Central memory CD4-positive, alpha-beta T cell (primary cell): ENCODE results near the gene SLC6A19.
"Not testable (repeated sequence)": the region's sequence is repeated elsewhere in the genome, so short reads cannot be mapped to it uniquely, and the experiment has no call there.

Source experiments
- DNase-seq: peaks from one replicate; pipeline ENCODE4 v3.0.0; 2022
- total RNA-seq, 3 experiments: gene quantifications; one replicate each; lab custom pipeline; 2026; lab: John Stamatoyannopoulos, UW

The SLC6A19 gene
- total RNA-seq, result 0 to 0.04 (median 0) reads per million in 3 experiments

DNA sequence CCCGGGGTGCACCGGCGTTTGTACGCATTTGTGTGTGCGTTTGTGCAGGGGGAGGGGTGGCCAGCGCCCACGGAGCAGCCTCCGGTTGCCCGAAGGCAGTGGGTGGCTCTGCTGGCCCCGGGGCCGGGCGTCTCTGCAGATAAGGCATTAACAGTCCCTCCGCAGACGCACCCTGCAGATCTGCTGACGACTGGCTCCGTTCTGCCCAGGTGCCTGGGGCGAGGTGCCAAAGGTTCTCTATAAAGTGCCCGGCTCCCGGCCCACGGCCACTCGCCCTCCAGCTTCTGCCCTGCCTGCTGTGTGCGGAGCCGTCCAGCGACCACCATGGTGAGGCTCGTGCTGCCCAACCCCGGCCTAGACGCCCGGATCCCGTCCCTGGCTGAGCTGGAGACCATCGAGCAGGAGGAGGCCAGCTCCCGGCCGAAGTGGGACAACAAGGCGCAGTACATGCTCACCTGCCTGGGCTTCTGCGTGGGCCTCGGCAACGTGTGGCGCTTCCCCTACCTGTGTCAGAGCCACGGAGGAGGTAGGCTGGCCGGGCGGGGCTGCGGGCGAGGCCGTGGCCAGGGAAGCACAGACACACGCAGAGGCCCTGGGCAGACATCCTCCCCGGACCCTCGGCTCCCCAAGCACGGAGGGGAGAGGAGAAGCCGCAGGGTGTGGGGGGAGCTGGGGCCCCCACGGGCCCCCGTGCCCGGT is at the start of gene SLC6A19:
TSS of gene SLC6A19 (plus strand) at position 269 of the 699 bp plus-strand sequence. CDS start at position 325, 56 bp downstream.
- no peak for DNase-seq

DNA sequence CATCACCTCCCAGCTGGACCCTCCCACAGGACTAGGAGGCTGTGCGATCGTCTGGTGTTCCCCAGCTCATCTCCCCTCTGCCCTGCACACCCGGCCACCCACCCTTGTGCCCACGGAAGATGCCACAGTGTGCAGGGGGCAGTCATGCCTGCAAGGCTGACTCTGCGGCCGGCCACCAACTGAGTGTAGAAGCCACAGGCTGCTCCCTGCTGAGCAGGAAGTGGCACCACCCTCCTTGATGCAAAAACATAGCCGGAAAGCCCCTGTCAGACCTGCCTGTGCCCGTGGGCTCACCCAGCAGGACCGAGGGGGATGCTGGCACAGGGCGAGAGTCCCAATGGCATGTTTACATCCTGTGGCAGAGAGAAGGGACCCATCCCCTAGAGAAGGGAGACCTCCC is 49.2 kb upstream of the SLC6A19 start:
- no peak for DNase-seq

DNA sequence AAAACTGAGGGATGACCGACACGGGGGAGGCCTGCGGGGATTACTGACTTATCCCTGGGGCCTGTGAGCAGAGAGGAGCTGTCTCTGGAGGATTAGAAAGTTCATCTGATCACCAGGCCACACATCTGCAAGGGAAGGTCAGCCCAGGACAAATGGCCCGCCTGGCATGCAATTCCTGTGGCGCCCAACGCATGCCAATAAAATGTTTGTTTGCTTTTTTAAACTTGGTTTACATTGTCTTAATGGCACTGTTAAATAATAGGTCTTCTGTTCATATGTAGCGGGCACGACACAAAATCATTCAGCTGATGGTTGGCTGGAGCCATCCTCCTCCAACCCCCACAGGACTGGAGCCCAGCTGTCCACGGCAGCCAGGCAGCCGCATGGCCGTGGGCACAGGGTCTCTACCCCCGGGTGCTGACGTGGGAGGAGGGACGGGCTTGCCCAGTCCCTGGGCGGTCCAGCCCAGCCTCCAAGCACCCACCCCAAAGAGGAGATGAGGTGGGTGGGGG is 48.6 kb upstream of the SLC6A19 start:
- DNase-seq, result no peak

DNA sequence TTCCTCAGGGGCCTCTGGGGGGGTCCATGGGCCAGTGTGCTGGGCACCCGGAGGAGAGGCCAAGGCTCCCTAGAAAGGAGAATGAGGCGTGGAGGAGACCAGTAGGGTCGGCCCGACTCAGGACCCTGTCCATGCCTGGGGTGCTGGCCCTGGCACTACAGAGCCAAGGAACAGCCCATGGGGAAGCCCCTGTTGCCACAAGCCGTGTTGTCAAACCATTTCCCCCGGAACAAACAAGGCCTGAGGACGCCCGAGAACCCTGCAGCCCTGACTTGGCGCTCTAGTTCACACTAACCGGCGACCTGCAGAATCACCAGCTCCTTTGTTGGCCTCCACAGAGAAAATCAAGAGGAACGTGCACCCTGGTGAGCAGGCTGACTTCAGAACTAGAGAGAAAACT is 48.0 kb upstream of the SLC6A19 start:
- no peak for DNase-seq

DNA sequence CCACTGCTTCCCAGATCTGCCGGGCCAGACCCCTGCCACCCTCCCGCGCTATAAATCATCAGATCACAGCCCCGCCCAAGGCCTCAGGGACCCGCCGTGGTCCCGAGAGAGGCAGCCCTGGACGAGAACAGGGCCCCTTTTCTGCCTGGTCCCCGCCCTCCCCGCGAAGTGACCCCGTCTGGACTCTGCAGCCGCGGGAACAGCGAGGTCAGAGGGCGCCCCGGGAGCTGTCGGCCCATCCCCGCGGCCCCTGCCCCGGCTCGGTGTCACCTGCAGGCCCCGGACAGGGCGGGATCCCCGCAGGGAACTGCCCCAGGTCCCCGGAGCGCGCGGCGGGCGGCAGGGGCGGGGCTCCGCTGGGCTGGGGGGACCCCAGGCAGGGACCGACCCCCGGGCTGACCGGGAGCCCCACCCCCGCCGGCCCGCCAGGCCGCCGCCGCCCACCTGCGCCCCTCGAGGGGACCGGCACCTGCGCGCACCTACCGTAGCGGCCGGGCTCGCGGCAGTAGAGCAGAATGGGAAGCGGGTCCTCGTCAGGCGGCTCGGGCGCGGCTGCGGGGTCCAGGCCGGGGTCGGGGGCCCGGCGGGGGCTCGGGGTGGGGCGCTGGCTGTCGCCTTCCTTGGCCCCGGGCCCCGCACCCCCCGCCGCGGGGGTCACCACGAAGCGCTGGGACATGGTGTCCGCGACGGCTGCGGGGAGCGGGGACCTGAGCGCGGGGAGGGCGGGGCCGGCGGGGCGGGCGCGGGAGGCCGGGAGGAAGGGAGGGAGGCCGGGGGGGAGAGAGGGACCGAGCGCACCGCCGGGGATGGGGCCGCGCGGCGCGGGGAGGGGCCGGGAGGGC is 46.0 kb upstream of the SLC6A19 start:
- no peak for DNase-seq

DNA sequence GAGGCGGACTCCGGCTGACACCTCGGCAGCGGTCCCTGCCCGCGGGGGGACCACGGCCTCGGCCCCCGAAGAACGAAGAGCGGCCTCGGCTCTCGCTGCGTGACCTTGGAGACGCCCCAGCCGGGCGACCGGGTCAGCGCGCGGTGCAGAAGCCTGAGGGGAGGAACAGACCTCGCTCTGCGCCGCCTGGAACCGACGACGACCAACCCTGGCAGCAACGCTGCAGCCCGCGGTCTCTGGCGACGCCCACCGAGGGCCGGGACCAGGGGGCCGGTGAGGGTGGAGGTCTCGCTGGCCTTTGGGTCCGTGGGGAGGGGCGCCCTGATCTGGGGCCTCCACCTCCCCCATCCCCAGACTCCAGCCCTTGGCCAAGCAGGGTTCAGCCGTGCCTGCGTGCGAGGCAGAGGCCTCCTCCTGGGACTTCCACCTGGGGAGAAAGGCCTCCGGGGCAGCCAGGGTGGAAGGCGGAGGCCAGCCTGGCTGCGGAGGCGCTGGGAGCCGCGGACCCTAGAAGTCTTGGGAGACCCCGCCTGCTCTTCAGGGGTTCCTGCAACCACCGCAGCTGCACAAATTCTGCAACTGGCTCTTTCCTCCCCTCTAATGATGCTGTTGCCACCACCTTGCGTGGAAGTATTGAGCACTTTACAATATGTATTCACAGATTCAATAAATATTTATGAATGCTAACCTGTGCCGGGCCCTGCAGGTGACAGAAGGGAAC is 45.2 kb upstream of the SLC6A19 start:
- DNase-seq, result no peak

DNA sequence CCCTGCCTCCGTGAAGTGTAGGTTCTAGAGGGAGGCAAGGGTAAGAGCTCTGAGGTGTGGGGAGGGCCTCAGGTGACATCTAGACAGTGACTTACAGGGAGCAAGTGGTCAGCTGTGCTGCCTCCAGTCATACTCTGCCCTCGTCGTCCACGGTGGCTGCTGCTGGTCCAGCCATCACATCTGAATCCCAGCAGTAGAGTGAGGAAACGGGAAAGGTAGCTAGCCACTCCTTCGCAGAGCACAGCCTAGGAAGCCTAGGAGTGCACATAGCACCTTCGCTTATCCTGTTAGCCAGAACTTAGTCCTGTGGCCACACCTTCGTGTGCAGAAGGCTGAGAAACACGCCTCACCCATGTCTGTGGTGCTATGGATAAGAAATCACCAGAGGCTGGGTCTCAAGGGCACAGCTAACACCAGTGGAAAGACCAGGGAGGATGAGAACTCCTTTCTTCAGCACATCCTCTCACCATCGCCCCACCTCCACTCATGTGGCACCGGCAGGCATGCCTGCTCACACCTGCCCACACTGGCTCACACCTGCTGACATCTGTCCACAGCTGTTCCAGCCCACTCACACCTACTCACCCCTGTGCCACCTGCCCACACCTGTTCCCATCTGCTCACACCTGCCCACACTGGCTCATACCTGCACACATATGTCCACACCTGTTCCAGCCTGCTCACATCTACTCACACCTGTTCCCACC is 44.5 kb upstream of the SLC6A19 start:
- DNase-seq, result no peak

DNA sequence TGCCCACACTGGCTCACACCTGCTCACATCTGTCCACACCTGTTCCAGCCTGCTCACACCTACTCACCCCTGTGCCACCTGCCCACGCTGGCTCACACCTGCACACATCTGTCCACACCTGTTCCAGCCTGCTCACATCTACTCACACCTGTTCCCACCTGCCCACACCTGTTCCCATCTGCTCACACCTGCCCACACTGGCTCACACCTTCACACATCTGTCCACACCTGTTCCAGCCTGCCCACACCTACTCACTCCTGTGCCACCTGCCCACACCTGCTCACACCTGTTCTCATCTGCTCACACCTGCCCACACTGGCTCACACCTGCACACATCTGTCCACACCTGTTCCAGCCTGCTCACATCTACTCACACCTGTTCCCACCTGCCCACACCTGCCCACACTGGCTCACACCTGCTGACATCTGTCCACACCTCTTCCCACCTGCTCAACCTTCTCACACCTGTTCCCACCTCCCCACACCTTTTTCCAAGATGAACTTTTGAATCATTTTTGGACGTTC is 43.9 kb upstream of the SLC6A19 start:
- DNase-seq, result not testable (repeated sequence)

DNA sequence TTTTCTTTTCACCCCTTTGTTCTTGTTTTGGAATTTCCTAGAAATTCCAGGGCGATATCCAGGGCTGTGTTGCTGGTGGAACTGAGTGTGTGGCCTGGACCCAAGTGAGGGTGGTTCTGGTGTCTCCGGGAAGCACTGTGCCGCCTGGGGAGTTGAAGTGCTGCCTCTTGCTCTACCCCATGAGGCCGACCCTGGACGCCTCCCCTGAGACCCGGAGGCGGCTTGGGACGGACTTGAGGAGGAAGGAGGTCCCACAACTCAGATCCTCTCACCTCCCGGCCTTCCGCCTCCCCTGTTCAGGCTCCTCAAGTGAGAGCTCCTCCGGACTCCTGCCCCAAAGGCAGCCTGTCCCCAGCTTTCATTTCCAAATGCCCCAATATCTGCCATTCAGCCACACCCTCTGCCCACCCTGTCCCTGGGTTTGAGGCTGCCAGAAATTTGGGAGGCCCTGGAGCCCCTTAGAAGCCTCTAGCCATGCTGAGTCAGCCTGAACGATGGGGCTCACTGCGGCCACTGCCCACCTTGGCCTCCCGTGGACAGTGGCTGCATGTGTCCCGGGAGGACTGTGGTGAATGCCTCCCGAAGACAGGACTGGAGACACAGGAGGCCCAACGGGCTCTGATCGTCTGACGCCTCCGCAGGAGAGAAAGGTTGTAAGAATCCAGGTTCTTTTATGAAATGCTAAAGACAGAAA is 42.6 kb upstream of the SLC6A19 start:
- no peak for DNase-seq

DNA sequence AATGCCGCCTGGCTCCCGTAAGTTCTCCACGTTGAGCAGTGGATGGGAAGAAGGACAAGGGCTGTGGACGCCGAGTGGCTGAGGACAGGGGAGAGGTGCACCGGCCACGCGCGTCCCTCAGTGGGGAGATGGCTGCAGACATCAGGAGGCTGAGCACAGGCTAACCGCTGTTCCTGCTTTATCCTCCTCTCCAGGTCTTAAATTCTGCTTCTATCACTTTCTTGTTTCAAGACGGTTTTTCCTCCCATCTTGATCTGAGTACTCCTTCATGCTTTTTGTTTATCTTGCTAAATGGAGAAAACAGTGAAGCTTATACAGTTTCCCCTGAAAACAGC is 42.1 kb upstream of the SLC6A19 start:
- no peak for DNase-seq

DNA sequence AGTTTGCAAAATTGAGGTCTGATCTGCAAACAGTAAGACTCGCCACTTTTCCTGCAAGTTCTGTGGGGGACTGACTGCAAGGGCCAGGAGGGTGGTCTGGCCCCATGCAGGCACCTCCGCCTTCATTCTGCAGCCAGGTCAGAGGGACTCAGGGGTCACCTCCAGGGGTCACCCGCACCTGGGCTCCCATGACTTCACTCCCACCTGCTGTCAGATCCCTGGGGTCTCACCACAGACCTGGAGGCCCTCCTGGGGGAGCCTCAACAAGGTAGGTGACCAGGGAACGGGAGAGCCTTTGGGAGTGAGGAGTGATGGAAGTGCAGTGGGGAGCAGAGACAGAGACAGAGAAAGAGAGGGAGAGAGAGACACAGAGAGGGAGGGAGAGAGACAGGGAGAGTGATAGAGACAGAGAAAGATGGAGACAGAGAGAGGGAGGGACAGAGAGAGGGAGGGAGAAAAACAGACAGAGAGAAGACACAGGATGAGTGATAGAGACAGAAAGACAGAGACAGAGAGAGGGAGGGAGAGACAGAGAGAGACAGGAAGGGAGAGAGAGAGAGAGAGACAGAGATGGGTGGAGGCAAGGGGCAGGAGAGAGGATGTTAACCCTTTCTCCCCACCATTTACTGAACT is 41.5 kb upstream of the SLC6A19 start:
- DNase-seq, result no peak

DNA sequence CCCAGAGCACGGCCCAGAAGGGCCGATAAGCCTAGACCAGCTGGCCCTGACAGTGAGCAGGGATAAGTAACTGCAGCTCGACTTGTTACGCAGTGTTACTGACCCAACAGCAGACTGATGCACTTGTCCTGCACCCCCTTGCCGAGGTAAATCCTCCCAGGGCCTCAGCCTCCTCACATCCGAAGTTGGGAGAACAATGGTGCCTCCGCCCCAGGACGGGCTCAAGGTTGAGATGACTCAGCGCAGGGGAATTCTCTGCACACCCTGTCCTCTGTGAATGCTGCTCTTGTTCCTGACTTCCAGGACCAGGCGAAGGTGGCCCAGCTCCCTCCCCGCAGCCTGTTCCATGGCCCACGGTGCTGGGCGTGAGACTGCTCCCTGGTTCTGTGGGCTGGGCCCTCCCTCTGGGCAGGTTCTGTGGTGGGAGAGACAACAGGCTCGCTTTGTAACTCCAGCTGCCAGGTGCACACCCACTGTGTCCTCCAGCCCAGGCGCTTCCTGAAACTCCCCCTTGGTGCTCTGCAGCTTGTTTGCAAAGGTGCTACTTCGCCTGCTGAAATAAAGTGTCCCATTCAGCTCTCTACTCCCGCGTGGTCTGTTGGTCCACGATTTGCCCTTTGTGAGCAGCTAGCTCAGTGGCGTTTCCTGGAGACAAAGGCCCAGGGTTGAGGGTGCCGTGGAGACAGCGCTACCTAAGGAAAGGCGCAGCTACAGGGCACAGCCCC is 40.1 kb upstream of the SLC6A19 start:
- DNase-seq, result no peak

DNA sequence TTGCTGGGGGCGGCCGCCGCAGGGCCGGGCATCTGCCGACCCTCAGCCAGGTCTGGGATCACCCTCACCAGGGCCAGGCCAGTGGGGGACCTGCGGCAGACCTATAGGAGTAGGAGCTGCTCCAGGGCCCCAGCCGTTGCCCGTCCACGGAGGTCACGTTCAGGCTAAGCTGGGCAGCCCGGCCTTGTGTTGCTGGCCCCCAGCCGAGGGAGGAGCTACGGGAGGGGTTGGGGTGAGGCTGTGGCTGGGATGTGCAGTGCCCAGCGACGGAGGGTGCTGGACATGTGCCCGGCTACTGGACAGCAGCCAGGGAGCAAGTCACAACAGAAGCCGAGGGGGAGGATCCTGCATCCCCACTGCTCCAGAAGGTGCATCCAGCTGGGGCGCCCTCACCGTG is 39.6 kb upstream of the SLC6A19 start:
- DNase-seq, result no peak

DNA sequence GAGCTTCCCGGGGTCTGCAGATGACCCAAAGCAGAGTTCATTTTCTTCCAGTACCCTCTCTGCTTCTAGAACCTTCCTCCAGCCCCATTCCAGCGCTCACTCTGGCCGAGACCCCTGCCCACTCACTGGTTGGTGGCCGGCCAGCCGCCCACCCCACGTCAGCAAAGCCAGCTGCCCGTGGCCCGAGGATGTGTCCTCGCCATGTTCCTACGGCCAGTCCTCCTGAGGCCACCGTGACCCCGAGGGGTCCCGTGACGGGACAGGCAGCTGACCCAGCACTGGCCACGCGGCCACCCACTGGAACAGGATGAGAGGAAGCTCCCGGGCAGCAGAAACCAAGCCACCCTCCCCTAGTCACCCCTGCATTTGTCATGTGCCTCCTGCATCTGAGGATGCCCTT is 39.1 kb upstream of the SLC6A19 start:
- DNase-seq, result no peak

DNA sequence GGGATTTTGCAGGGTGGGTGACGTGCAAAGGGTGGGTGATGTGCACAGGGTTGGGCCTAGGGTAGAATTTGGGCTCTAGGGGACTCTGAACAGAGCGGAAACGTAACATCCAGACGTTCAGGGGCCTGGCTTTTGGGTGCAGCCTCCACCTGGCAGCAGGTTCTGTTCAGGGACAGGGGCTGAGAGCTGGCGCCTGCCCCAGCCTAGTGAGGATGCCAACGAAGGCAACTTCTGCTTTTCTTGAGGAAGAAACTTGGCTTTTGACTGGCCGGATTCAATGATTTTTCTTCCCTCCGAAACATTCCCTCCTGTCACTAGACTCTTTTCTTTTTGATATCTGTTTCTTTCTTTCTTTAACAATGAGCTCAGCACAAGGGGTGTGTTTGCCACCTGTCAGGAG is 38.6 kb upstream of the SLC6A19 start:
- no peak for DNase-seq

DNA sequence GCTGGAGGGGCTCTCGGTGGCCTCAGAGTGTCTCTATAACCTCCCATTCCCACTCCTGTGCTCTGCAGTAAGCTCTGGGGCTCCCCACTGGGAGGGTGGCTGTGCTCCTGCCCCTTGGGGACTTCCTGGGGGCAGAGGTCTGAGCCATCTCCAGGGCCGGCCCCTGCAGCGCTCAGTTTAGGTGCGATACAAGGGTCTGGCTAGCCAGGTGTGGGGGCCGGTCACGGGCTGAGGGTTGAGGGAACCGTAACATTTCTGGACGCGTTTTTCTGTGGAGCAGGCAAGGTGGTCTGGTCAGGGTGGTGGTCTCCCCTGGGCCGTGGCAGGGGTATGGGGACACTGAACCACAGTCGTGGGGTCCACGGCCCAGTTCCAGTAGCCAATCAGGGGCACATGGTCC is 38.0 kb upstream of the SLC6A19 start:
- no peak for DNase-seq

DNA sequence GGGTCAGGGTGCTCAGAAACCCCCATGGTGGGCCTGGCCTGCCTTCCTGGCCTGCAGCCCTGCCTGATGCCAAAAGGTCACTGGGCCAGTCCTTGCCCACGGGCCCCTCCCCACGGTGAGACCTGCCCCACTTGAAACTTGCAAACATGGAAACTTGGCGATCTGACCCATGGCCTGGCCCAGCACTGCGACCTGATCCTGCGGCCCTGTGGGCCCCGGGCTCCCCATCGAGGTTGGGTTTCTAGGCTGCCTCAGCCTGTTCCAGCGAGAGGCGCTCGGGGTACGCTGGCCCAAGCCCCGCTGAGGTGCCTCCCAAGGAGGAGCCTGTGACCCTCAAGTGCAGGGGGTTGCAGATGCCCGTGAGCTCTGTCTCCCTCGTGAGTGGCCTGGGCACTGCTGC is 37.5 kb upstream of the SLC6A19 start:
- no peak for DNase-seq

DNA sequence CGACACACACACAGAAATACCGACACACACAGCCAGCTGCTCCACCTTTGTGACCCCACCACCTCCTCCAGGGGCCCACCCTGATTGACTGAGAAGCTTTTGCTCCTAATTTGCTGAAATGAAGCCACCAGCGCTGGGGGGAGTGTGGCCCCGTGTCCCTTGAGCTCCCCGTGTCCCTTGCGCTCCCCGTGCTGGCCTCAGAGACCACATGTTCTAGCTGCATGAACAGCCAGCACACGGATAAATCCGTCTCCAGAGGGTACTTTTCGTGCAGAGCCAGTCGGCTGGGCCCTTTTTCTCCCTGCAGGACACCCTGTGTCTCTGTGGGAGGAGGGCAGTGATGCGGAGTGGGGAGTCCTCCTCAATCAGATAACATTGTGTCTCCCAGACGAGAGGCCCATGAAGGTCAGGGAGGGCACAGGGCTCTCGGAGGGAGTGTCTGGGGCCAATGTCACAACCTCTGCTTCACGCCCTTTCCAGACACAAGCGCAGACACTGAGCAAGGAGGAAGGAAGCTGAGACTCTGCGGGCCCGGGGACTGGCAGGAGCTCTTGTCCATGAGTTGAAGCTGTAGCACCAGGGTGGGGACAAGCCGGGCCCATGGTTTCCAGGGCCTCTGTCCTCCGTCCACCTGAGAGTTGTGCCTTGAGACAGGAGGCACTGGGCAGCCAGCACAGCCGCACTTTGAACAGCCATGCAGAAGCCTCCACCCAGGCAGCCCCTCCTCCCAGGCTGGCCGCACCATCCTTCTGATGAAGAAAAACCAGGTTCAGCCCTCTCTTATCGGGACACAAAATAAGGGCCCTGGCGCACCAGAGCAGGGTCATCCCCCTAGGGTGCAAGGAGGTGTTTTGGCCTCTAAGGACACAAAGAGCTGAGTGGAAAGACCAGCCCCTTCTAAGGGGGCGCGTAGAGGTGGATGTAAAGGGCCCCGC is 36.4 kb upstream of the SLC6A19 start:
- DNase-seq, result no peak

DNA sequence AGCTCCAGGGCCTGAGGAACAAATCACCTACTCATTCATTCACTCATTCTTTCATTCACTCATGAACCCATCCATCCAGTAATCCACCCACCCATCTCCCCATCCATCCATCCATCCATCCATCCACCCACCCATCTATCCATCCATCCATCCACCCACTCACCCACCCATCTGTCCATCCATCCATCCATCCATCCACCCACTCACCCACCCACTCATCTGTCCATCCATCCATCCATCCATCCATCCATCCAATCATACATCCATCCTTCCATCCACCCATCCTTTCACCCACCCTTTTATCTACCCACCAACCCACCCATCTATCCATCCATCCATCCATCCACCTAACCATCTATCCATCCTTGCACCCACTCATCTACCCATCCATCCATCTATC is 35.5 kb upstream of the SLC6A19 start:
- DNase-seq, result no peak

DNA sequence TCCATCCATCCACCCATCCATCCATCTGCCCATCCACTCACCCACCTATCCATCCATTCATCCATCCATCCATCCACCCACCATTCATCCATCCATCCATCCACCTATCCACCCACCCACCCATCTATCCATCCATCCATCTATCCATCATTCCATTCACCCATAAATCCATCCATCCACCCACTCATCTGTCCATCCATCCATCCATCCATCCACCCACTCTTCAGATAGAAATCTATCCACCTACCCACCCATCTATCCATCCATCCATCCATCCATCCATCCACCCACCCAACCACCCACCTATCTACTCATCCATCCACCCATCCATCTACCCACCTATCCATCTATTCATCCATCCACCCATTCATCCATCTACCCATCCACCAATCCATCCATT is 35.0 kb upstream of the SLC6A19 start:
- no peak for DNase-seq
